Panc1 (cell line): ENCODE results near the gene MLH3. TPM values are rescaled to one million over a fixed set of nuclear protein-coding genes. Genes with fewer than 3 reads are reported as not detected.

Experiments
- ATAC-seq: fragments of 200-7000 bp; cut with Tn5 transposase; 2 replicates; pipeline ENCODE4 v1.9.1; 2020; ENCODE audit warnings: mild to moderate bottlenecking, moderate library complexity
- BruUV-seq: library from RNA; stranded (reverse); fragments of 400-500 nt; replicated peaks from 2 replicates; lab custom pipeline; 2021; lab: Mats Ljungman, UMichigan
- CTCF ChIA-PET: fragments of 300-600 bp; sonication (Branson Sonifier 250); formaldehyde crosslinking; loops from one replicate; lab custom pipeline; 2022; ENCODE audit warnings: antibody characterized with exemption; lab: Charles Lee
- POLR2A ChIA-PET: fragments of 300-600 bp; sonication (Branson Sonifier 250); formaldehyde crosslinking; loops from one replicate; lab custom pipeline; 2022; ENCODE audit warnings: antibody characterized with exemption; lab: Charles Lee
- DNase-seq: peaks from one replicate; pipeline ENCODE4 v3.0.0-alpha.2; 2010; ENCODE audit warnings: low read depth, low spot score
- H3K27ac ChIP-seq: 2 replicates; pipeline ENCODE4 v1.5.1; 2011; ENCODE audit warnings: mild to moderate bottlenecking, low read length, inconsistent platforms
- H3K27me3 ChIP-seq: fragments of 200-500 bp; sonication (Bioruptor generic); 2 replicates; pipeline ENCODE4 v1.6.0; 2014; ENCODE audit warnings: low read length, inconsistent platforms; ENCODE audit not compliant: control insufficient read depth, insufficient read depth
- H3K36me3 ChIP-seq: fragments of 200-500 bp; sonication (Bioruptor generic); 2 replicates; pipeline ENCODE4 v1.5.1; 2014; ENCODE audit warnings: inconsistent platforms, mild to moderate bottlenecking, low read length, moderate library complexity; ENCODE audit not compliant: control insufficient read depth, insufficient read depth
- H3K4me1 ChIP-seq: 2 replicates; pipeline ENCODE4 v1.5.1; 2011; ENCODE audit warnings: inconsistent platforms, mild to moderate bottlenecking, low read length, moderate library complexity; ENCODE audit not compliant: control insufficient read depth, insufficient read depth
- H3K4me3 ChIP-seq, 2 experiments: 2 replicates each; pipeline ENCODE4 v1.5.1; 2011 to 2012; ENCODE audit warnings: low read depth in 2 of 2, low read length in 2 of 2, mild to moderate bottlenecking in 2 of 2, inconsistent platforms in 1 of 2, moderate library complexity in 1 of 2
- H3K9me3 ChIP-seq: fragments of 200-500 bp; sonication (Bioruptor generic); 2 replicates; pipeline ENCODE4 v1.5.1; 2014; ENCODE audit warnings: low read depth, mild to moderate bottlenecking, inconsistent platforms, low read length, moderate library complexity; ENCODE audit not compliant: control insufficient read depth, insufficient read depth
- CTCF ChIP-seq: fragments of 450-650 bp; IDR thresholded peaks from 2 replicates; pipeline ENCODE4 v1.5.1; 2017; ENCODE audit warnings: mild to moderate bottlenecking
- POLR2AphosphoS5 ChIP-seq: IDR thresholded peaks from 2 replicates; pipeline ENCODE4 v1.6.1; 2012; ENCODE audit warnings: mild to moderate bottlenecking, low read depth, low read length, moderate library complexity
- REST ChIP-seq, 2 experiments: IDR thresholded peaks; 2 replicates each; pipeline ENCODE4 v1.6.1; 2011 to 2012; ENCODE audit warnings: low read depth in 2 of 2, control low read depth in 1 of 2, low read length in 1 of 2, mild to moderate bottlenecking in 1 of 2, moderate library complexity in 1 of 2; ENCODE audit not compliant: insufficient read depth in 1 of 2
- SIN3A ChIP-seq: IDR thresholded peaks from 2 replicates; pipeline ENCODE4 v1.6.1; 2012; ENCODE audit warnings: low read depth, mild to moderate bottlenecking, low read length, moderate library complexity, borderline replicate concordance; ENCODE audit not compliant: insufficient read depth
- TCF7L2 ChIP-seq: IDR thresholded peaks from 2 replicates; pipeline ENCODE4 v1.6.1; 2011; ENCODE audit warnings: mild to moderate bottlenecking, low read depth, low read length, inconsistent platforms
- in situ Hi-C: cut with HindIII; loops from 2 replicates; pipeline ENCODE4 v1.10.0; 2016; ENCODE audit warnings: low sequenced_read_pairs, low pct_unique_long_range_greater_than_20kb
- intact Hi-C: fragments of 100-400 bp; cut with micrococcal nuclease; formaldehyde crosslinking; loops from one replicate; pipeline ENCODE4 v1.10.0; 2022; ENCODE audit not compliant: unreplicated experiment
- total RNA-seq: library from RNA; stranded (reverse); gene quantifications from one replicate; pipeline ENCODE4 v1.2.1, GENCODE V29; 2021; ENCODE audit not compliant: unreplicated experiment

MLH3 gene
- total RNA-seq, 1 experiment from 2014 or later, result 17.0 TPM

GRCh38 chr14:75098212-75098611 is 46.9 kb upstream of the MLH3 start:
- Histone ChIP-seq H3K27ac (no peak overlapping the region), H3K4me3 (no peak overlapping the region), H3K9me3 (no peaks in the 10 kb centered on the region), H3K27me3 (no peaks in the 10 kb centered on the region), H3K36me3 (peaks cover 7% of the 10 kb centered on the region; the same call in 1 of the 2 replicates), H3K4me1 (no peaks in the 10 kb centered on the region)
- ChIA-PET POLR2A (no interaction called here), CTCF (interaction anchor here (0.6 kb wide), 1 partner anchor 141 kb away, joined by 10 read pairs; no protein-coding TSS in a partner anchor)
- TF ChIP-seq REST (IDR thresholded peaks at IDR 0.05; ENCODE audit: insufficient read depth in 1 of 2, low read depth in 2 of 2, low read length in 1 of 2), result no peak
- no peak for TF ChIP-seq TCF7L2
- no peak for TF ChIP-seq SIN3A
- in situ Hi-C loops (no loop called here), intact Hi-C loops (no loop called here)
- ATAC-seq (no peak), DNase-seq (no peak)
- BruUV-seq, result no TSS peak

- Histone ChIP-seq H3K4me1 (no peaks in the 10 kb centered on the region), H3K9me3 (no peaks in the 10 kb centered on the region), H3K27ac (no peak overlapping the region), H3K36me3 (peaks cover 7% of the 10 kb centered on the region; the same call in 1 of the 2 replicates), H3K4me3 (no peak overlapping the region), H3K27me3 (no peaks in the 10 kb centered on the region)
- no TSS peak for BruUV-seq
- in situ Hi-C loops (no loop called here), intact Hi-C loops (no loop called here)
- TF ChIP-seq CTCF (no peak), REST (IDR thresholded peaks at IDR 0.05; ENCODE audit: insufficient read depth in 1 of 2, low read depth in 2 of 2, low read length in 1 of 2) (no peak), SIN3A (no peak), POLR2AphosphoS5 (no peak), TCF7L2 (no peak)
- DNase-seq, result no peak
- ChIA-PET CTCF (no interaction called here), POLR2A (no interaction called here)
- no peak for ATAC-seq
These were observed 45.7 kb upstream of the MLH3 start for GRCh38 chr14:75096959-75097358.
